NCI-H2029 treated with DMSO at 0.1 percent for 48 hours (cell line): ENCODE results near the gene ZSCAN31.
A peak's percentile ranks its signal among the peaks of the same experiment; 100 is the strongest.
"Not testable (repeated sequence)": the region's sequence is repeated elsewhere in the genome, so short reads cannot be mapped to it uniquely, and the experiment has no call there.

Source experiments
- DNase-seq: peaks from one replicate; lab custom pipeline; 2025; lab: John Stamatoyannopoulos, UW

Gene ZSCAN31

DNA sequence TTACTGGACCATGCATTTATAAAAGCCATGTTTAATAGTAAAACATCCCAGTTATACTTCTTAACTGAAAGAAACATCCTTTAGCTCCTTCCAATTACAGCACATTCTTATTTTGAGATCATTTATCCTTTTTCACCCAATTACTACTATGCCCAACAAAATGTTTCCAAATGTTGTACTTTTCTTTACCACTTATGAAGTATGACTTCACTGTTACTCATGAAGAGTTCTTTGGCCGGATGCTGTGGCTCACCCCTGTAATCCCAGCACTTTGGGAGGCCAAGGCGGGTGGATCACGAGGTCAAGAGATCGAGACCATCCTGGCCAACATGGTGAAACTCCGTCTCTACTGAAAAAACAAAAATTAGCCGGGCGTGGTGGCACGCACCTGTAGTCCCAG is 18.1 kb downstream of the ZSCAN31 start:
- DNase-seq, result not testable (repeated sequence)

DNA sequence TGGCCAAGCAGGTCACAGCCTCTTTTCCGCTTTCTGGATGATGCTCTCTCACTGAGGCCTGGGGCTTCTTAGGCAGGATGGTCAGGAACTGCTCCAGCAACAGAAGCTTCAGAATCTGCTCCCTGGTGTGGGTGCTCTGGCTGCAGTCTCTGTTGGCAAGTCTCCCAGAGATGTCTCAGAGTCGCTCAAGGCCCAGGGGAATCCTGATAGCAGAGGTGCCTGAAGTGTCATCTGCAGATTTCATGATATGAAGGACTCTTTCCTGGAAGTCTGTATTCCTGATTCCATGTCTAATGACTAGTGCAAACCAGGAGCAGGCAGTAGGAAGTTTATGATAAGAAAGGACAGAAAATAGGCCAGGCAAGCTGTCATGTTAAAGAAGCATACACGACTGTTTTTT is 20.3 kb downstream of the ZSCAN31 start:
- no peak for DNase-seq

- DNase-seq, result no peak
Observed at GRCh38 chr6:28312939-28313338, 23.0 kb downstream of the ZSCAN31 start.

DNA sequence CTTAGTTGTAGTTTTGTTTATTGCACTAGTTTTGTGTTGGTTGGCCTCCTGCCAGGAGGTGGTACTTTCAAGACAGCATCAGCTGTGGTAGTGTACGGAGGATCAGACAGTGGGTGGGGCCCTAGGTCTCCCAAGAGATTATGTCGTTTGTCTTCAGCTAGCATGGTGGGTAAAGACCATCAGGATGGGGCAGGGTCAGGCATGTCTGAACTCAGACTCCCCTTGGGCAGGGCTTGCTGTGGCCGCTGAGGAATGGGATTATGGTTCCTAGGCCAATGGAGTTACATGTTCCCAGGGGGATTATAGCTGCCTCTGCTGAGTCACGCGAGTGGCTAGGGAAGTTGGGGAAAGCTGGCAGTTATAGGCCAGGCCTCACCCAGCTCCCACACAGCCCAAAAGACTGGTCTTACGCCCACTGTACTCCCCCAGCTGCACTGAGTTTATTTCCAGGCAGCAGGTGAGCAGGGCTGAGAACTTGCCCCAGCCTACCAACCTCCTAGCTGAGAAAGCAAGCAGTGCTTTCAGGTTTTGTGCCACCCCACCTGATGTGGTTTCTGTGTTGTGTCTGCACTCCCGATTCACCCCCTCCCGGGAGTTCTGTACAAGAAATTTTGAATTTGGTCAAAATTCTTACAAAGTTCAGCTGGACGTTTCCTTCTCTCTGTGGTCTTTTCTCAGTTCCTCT is 24.7 kb downstream of the ZSCAN31 start:
- no peak for DNase-seq

DNA sequence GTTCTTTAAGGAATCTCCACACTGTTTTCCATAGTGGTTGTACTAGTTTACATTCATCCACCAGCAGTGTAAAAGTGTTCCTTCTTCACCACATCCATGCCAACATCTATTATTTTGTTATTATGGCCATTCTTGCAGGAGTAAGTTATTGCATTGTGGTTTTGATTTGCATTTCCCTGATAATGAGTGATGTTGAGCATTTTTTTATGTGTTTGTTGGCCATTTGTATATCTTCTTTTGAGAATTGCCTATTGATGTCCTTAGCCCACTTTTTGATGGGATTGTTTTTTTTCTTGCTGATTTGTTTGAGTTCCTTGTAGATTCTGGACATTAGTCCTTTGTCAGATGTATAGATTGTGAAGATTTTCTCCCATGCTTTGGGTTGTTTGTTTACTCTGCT is 29.6 kb downstream of the ZSCAN31 start:
- DNase-seq, result not testable (repeated sequence)

DNA sequence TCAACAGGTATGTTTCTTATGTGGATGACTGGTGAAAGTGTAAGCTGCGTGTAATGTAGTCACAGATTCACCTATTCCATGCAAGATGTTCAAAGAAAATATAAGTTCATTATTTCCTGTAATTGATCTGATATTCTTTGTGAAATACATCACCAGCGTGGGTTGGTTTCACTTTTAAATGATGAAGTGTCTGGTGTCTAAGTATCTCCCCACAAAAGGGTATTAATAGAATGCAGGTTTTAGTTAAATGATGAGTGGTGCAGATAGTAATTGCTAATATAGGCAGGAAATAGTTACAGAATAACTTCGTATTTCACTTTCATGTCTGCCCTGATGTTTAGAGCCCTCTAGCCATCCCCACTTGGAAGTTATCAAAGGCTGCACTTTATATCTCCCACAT is 32.4 kb downstream of the ZSCAN31 start:
- DNase-seq, result no peak

DNA sequence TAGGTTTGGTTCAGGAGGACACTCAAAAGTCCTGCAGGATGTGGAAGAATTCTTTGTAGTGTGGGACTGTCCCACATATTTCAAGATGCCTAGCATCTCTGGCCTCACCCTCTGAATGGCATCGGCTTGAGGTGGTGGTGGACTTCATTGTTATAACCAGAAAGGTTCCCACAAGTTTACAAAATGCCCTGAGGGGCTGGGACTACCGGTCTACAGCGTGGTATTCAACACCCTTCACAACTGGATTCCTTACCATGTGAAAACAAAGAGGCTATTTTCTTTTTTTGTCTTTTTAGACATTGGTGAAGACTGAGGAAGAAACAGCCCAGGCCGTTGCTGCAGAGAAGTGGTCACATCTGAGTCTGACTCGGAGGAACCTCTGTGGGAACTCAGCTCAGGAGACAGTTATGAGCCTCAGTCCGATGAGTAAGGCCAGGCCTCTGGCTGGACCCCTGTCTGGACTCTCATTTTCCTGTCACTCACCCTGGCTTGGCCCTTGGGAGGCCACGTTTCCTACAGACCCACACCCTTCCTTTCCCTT is 39.4 kb downstream of the ZSCAN31 start:
- no peak for DNase-seq

GRCh38 chr6:28295326-28295725 is 40.6 kb downstream of the ZSCAN31 start:
- DNase-seq, result no peak

- no peak for DNase-seq
Observed at GRCh38 chr6:28291573-28291972, 44.4 kb downstream of the ZSCAN31 start.

- no peak for DNase-seq
Observed at GRCh38 chr6:28282926-28283325, 53.0 kb downstream of the ZSCAN31 start.

GRCh38 chr6:28281288-28282064 is 54.5 kb downstream of the ZSCAN31 start, which contains the start of gene PGBD1:
Gene PGBD1, plus strand, starts transcription at chr6:28281572. Its CDS starts 2,242 bp downstream, at chr6:28283814.
- DNase-seq, result peak; percentile 42

GRCh38 chr6:28280595-28281287 is 55.2 kb downstream of the ZSCAN31 start:
- no peak for DNase-seq

- no peak for DNase-seq
Observed at GRCh38 chr6:28277746-28278145, 58.2 kb downstream of the ZSCAN31 start.

- no peak for DNase-seq
Observed at GRCh38 chr6:28274888-28275287, 61.1 kb downstream of the ZSCAN31 start.
